Heart right ventricle (tissue), 16 donors: Measurements from ENCODE around the gene TTC4. TPM values are rescaled to one million over a fixed set of nuclear protein-coding genes. Genes with fewer than 3 reads are reported as not detected.

Source experiments
- ATAC-seq, 8 donors: fragments of 200-7000 bp; cut with Tn5 transposase; one replicate each; pipeline ENCODE4 v1.9.1; 2020; ENCODE audit warnings: mild to moderate bottlenecking in 8 of 8, moderate library complexity in 8 of 8, moderate number of reproducible peaks in 1 of 8
- DNase-seq, 2 donors: peaks; one replicate each; pipeline ENCODE4 v3.0.0-alpha.2; 2020
- H3K27ac ChIP-seq, 10 donors: fragments of 200-600 bp; sonication (generic) in 2 of 10; one replicate each; pipeline versions ENCODE4 v1.5.0 to v1.8.0; 2020 to 2022; ENCODE audit warnings: mild to moderate bottlenecking in 3 of 10
- H3K27me3 ChIP-seq, 7 donors: fragments of 200-600 bp; one replicate each; pipeline ENCODE4 v1.8.0; 2021 to 2022; ENCODE audit warnings: mild to moderate bottlenecking in 2 of 7
- H3K36me3 ChIP-seq, 9 donors: fragments of 200-600 bp; sonication (generic) in 1 of 9; one replicate each; pipeline versions ENCODE4 v1.5.0 to v1.8.0; 2020 to 2022; ENCODE audit warnings: mild to moderate bottlenecking in 2 of 9
- H3K4me1 ChIP-seq, 9 donors: fragments of 200-600 bp; sonication (generic) in 1 of 9; one replicate each; pipeline versions ENCODE4 v1.5.0 to v1.8.0; 2020 to 2022; ENCODE audit warnings: mild to moderate bottlenecking in 4 of 9
- H3K4me3 ChIP-seq, 10 donors: fragments of 200-600 bp; sonication (generic) in 2 of 10; one replicate each; pipeline versions ENCODE4 v1.5.0 to v1.8.0; 2020 to 2022; ENCODE audit warnings: mild to moderate bottlenecking in 7 of 10, moderate library complexity in 2 of 10
- H3K9me3 ChIP-seq, 11 donors: fragments of 200-600 bp in 10 of 11; sonication (generic) in 2 of 11; one replicate each; pipeline versions ENCODE4 v1.5.0 to v1.8.0; 2013 to 2022; ENCODE audit warnings: mild to moderate bottlenecking in 2 of 11, control low read depth in 1 of 11, moderate library complexity in 1 of 11
- WGBS, 2 donors: extraction: QIAGEN DNeasy Blood & Tissue Kit; methylation state at CpG; one replicate each; pipeline ENCODE4 v1.1.7; 2013; ENCODE audit warnings: inconsistent platforms in 1 of 2; 5-methylcytosine and 5-hydroxymethylcytosine counted together
- intact Hi-C, 10 donors: fragments of 100-400 bp; cut with DNase I; formaldehyde crosslinking; loops; one replicate each; pipeline versions ENCODE4 v1.11.1 to v1.14.2; 2022
- polyA plus RNA-seq, 2 donors: library from polyadenylated mRNA; stranded (reverse); fragments of 200-250 nt; gene quantifications; one replicate each; pipeline ENCODE4 v1.2.3, GENCODE V29; 2013
- total RNA-seq, 10 donors: library from RNA; stranded (reverse); fragmentation: NEBNext Ultra II Directional in 3 of 10; extraction: Animal tissue kit (Norgen Biotek cat#: 25700) in 3 of 10; gene quantifications; one replicate each; pipeline versions ENCODE4 v1.2.1 to v1.2.4, GENCODE V29; 2021 to 2023
- TF ChIP-seq, protein P1 (sequence below), 9 donors: fragments of 200-600 bp; sonication (generic) in 2 of 9; IDR thresholded peaks; one replicate each; pipeline versions ENCODE4 v1.5.0 to v1.8.0; 2021 to 2022; ENCODE audit warnings: antibody characterized with exemption in 9 of 9, mild to moderate bottlenecking in 5 of 9, moderate library complexity in 1 of 9
- donor health status: Arrhythmogenic right ventricular cardiomyopathy.
- donor health status: ischemic (EF 13 %, LVEDD 7.1; RV severe dilation, severe dysfunction).
- donor health status: healthy with polysubstance abuse.
- donor health status: DM: no; HTN: yes; CAD: no.
- donor health status: DM: no; HTN: no; CAD: no.
- donor health status: ischemic (EF 25% LVEDD 6.9; RV normal size, moderate dysfunction).
- donor health status: ischemic (EF 25% LVEDD 5.7; RV mildly dilated, moderate dysfunction).
- donor health status: healthy.
- donor health status: DM: yes; HTN: yes; CAD: no.
- donor health status: Ischemic cardiomyopathy.
- donor health status: ischemic (EF 35%, LVEDD 5.7; RV mildly dilated, moderate dysfunction).
- donor health status: nonischemic (EF 11% LVEDD 7.7; RV severe dilation, severe dysfunction).
- donor health status: DM: yes; HTN: yes; CAD: no.
- donor health status: PGD.
- donor health status: ischemic (EF 29% LVEDD 5.4; RV normal size, mild dysfunction).
- donor health status: nonischemic (EF 23%, LVEDD 6.1; RV moderate dilation, normal function).

TTC4 gene
- total and polyA plus RNA-seq, 12 donors = 12.0 to 20.9 (median 15.1) TPM

DNA sequence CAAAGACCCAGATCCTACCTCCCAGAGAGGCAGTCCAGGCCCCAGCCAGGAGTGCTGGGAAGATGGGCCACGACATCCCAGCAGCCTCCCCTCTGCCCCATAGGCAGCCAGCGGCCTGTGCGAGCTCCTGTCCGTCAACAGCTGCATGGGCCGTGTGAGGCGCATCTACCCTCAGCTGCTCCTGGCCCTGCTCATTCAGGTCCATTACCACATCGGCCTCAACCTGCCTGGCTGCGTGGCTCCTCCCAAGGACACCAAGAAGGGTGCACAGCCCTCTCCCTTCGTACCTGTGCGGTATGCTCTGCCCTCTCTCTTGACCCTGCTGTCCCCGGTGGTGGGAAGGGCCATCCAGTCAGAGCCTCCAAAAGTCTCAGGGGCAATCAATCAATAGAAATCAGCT is 29.5 kb upstream of the TTC4 start:
- H3K4me1 ChIP-seq = no peaks in the 10 kb centered on the region
- no peak overlapping the region for H3K4me3 ChIP-seq
- WGBS, 2 donors = 83 to 86% methylated on average over 11 of the region's 11 CpGs
- ATAC-seq (no peak), DNase-seq (no peak)
- no peak overlapping the region for H3K27ac ChIP-seq
- TF ChIP-seq, protein P1, sequence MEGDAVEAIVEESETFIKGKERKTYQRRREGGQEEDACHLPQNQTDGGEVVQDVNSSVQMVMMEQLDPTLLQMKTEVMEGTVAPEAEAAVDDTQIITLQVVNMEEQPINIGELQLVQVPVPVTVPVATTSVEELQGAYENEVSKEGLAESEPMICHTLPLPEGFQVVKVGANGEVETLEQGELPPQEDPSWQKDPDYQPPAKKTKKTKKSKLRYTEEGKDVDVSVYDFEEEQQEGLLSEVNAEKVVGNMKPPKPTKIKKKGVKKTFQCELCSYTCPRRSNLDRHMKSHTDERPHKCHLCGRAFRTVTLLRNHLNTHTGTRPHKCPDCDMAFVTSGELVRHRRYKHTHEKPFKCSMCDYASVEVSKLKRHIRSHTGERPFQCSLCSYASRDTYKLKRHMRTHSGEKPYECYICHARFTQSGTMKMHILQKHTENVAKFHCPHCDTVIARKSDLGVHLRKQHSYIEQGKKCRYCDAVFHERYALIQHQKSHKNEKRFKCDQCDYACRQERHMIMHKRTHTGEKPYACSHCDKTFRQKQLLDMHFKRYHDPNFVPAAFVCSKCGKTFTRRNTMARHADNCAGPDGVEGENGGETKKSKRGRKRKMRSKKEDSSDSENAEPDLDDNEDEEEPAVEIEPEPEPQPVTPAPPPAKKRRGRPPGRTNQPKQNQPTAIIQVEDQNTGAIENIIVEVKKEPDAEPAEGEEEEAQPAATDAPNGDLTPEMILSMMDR (IDR thresholded peaks at IDR 0.05) = no peak
- H3K27me3 ChIP-seq = no peaks in the 10 kb centered on the region
- H3K36me3 ChIP-seq = peaks cover 0 to 31% (median 0%) of the 10 kb centered on the region in 9 donors
- H3K9me3 ChIP-seq = no peaks in the 10 kb centered on the region
- intact Hi-C loops = no loop called here

DNA sequence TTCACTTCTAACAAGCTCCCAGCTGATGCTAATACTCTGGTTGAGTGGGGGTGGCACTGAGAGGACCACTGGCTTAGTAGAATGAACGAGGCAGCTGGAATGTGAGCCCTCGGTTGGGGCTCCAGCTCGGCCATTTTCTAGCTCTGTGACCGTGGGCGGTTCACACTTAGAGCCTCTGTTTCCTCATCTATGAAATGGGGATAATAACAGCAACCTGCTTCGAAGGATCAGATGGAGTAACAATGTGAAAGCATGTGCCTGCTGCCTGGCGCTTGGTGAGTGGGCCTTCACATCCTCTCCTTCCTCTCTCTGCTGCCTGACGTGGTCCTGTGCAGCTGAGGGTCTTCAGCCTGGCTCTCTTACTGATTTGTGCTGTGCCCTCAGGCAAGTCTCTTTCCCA is 20.9 kb upstream of the TTC4 start:
- DNase-seq = no peak
- 82 to 85% methylated on average over 8 of the region's 8 CpGs for WGBS, 2 donors
- ATAC-seq = no peak
- Histone ChIP-seq H3K9me3 (no peaks in the 10 kb centered on the region), H3K4me3 (no peak overlapping the region), H3K27me3 (no peaks in the 10 kb centered on the region), H3K4me1 (no peaks in the 10 kb centered on the region), H3K27ac (no peak overlapping the region), H3K36me3 (peaks cover 0 to 20% (median 0%) of the 10 kb centered on the region in 9 donors)
- TF ChIP-seq, protein P1 (IDR thresholded peaks at IDR 0.05) = no peak
- intact Hi-C loops = no loop called here

DNA sequence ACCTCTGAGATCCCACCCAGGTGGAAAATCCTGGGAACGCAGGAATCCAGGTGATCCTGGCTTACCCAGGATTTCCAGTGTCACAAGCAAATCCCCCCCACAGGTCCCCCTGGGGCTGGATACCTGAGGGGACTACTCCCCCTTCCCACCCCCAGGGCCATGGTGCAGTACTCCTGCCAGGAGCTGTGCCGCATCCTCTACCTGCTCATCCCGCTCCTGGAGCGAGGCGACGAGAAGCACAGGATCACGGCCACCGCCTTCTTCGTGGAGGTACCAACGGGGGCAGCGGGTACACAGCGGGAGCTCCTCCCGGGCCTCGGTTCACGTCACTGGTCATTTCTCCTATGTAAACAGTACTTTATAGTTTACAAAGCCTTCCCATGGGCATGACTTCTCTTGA is 20.4 kb upstream of the TTC4 start:
- no peak overlapping the region for H3K4me3 ChIP-seq
- 89 to 92% methylated on average over 15 of the region's 15 CpGs for WGBS, 2 donors
- intact Hi-C loops = no loop called here
- H3K27ac ChIP-seq = no peak overlapping the region
- no peaks in the 10 kb centered on the region for H3K9me3 ChIP-seq
- H3K36me3 ChIP-seq = peaks cover 0 to 22% (median 0%) of the 10 kb centered on the region in 9 donors
- H3K27me3 ChIP-seq = no peaks in the 10 kb centered on the region
- DNase-seq (no peak), ATAC-seq (no peak)
- TF ChIP-seq, protein P1 (IDR thresholded peaks at IDR 0.05) = no peak
- no peaks in the 10 kb centered on the region for H3K4me1 ChIP-seq

DNA sequence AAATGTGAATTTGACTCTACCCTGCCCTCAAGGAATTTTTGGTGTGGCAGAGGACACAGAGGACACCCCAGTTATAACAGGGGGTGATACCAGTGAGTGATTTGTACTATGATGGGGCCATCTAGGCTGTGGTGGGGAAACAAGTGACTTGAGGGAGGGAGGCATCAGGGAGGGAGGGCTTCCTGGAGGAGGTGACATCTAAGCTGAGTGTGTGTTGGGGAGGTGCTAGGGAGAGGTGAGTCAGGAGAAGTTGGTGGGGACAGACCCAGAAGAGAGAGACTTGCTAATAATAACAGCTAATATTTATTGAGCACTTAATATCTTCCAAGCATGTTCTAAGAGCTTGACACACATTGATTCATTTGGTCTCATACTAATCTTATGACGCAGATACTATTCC is 19.9 kb upstream of the TTC4 start:
- WGBS, 2 donors = 85 to 93% methylated on average over 1 of the region's 1 CpG
- TF ChIP-seq, protein P1 (IDR thresholded peaks at IDR 0.05) = no peak
- Histone ChIP-seq H3K4me3 (no peak overlapping the region), H3K27ac (no peak overlapping the region), H3K36me3 (peaks cover 0 to 23% (median 0%) of the 10 kb centered on the region in 9 donors), H3K4me1 (no peaks in the 10 kb centered on the region), H3K9me3 (no peaks in the 10 kb centered on the region), H3K27me3 (no peaks in the 10 kb centered on the region)
- ATAC-seq (no peak), DNase-seq (no peak)
- intact Hi-C loops = no loop called here
